Hematopoietic multipotent progenitor cell treated with erythropoietin and hydrocortisone succinate and interleukin-3 and kit ligand, for 4 days (in vitro differentiated cells): ENCODE measurements around the gene BARHL1.

Source experiments
- DNase-seq: peaks from one replicate; pipeline ENCODE4 v3.0.0-alpha.2; 2015

The BARHL1 gene

GRCh38 chr9:132588501-132589147 lies 6.2 kb downstream of the BARHL1 start:
- no peak for DNase-seq

DNA sequence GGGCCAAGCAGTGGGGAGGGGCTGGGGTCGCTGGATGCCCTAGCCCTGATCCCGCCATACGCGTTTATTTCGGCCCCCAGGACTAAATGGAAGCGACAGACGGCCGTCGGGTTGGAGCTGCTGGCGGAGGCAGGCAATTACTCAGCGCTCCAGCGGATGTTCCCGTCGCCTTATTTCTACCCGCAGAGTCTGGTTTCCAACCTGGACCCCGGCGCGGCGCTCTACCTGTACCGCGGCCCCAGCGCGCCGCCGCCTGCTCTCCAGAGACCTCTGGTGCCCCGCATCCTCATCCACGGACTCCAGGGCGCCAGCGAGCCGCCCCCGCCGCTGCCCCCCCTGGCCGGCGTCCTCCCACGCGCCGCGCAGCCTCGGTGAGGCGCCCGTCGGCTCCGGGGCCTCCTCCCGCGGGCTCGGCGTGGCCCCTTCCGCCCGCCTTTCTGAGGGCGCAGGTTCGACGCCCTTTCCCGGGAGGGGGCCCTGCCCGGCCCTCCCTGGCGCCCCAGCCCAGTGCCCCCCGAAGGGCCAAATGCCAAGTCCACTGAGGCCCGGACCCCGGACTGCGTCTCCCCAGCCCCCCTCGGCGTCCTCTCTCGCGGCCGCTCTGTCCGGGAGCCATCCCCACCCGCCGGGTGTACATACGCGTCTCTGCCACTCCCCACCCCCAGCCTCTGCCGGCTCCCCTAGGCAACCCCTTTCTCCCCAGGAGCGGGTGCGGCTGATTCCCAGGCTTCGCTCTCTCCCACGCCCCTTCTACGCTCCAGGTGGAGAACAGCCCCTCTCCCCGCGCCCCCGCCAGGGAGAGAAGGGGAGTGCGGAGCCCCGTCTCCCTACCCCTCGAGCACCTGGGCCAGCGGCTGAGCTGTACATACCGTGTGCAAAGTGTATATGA lies 7.0 kb downstream of the BARHL1 start:
- DNase-seq = no peak

- no peak for DNase-seq
Measured at GRCh38 chr9:132590037-132590317, 7.6 kb downstream of the BARHL1 start.

GRCh38 chr9:132590318-132591182 lies 8.1 kb downstream of the BARHL1 start:
- DNase-seq = no peak

- no peak for DNase-seq
Measured at GRCh38 chr9:132591244-132591643, 8.8 kb downstream of the BARHL1 start.

GRCh38 chr9:132591751-132592314 lies 9.4 kb downstream of the BARHL1 start:
- no peak for DNase-seq

DNA sequence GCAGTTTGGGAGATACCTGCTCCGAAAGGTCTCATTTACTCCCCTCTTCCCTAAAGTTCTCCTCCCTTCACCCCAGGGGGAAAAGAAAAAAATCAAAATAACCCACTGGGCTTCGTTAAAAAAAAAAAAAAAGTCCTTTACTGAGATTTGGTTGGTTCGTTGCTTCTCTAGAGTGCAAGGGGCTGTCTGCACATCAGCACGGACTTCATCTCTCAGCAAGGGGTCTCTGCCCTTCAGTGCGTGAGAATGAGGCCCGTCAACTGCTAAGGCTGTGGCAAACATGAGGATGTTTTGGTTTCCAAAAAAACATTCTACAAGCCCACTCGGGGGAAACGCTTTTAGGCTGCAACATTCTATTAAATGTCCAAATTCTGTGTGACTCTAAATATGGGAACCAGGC lies 10.0 kb downstream of the BARHL1 start:
- no peak for DNase-seq

DNA sequence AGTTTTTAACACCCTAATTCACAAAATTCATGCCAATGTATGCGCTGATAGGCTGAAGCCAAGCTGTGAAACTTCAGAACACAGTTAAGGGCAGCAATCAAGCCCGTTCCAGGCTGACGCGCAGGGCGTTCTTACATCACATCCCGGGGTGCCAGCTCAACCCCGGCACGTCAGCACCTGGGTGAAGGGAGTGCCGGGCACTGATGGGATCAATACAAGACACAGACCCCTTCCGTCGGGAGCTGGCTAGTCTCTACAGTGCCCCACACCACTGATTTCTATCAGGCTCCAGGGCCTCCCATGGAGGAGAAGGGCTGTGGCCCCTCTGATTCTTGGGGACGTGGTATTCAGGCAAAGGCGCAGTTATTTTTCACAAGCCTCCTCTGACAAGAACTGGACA lies 12.0 kb downstream of the BARHL1 start:
- DNase-seq = no peak

DNA sequence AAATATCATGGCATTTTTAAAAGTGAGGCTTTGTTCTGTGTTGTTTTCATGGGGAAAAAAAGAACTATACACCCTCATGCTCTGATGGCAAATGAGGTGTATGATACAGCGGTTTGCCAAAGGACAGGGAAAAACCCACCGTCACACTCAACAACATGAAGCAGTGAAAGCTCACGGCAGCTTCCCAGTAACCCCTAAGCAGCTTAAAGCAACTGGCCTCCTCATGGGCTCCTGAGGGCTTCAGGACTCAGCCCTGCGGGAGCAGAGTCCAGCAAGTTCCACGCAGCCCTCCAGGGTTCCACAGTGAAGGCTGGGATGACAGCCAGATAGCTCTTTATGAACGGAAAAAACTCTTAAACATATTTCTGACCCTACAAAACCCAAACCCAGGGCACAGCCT lies 12.9 kb downstream of the BARHL1 start:
- no peak for DNase-seq

GRCh38 chr9:132596200-132596599 lies 13.8 kb downstream of the BARHL1 start:
- no peak for DNase-seq

DNA sequence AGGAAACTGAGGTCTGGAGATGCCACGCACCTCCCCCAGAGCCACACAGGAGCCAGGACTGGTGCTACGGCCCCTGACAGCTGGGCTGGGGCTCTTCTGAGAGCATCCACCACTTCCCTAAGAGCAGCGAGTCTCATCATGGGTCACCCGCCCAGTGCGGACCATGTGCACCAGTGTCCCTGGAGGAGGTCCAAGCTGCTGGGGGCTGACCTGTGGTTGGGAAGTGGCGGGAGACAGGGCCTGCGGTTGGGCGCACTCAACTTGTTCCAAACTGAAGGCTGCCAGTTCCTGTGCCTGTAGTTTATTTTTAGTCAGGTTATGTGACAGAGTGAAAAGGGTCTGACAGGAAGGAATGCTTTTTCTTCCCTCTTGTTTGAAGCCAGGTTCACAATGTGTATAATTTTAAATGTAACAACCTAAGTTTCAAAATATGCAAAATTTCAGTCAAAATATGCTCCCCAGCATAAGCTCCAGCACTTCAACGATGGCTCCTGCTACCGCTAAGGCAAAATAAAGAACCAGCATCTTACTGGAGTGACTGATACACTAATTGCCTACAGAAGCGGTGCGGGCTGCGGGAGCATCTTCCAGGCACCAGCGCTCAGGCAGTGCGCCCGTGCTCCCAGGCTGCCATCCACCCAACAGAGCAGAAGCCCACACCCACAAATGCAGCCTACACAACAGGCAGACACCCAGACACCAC lies 14.8 kb downstream of the BARHL1 start:
- DNase-seq = peak; percentile 68

GRCh38 chr9:132600326-132600984 lies 18.0 kb downstream of the BARHL1 start:
- DNase-seq = no peak

GRCh38 chr9:132602207-132602606 lies 19.8 kb downstream of the BARHL1 start:
- no peak for DNase-seq

DNA sequence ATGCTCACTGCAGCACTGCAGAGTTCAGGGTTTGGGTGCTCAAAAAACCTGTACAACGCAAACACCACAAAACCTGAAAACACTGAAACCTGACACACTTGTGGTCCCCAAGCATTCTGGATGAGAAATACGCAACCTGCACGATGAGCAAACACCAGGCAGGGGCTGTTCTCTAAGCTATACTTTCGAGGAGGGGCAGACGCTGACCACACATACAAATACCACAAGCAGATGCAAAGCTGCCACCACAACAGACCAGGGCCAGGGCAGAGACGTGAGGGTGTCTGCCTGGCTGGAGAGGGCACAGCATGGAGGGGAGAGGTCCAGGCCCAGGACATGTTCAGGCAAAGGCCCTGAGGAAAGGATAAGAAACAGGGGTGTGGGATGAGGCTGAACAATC lies 23.0 kb downstream of the BARHL1 start:
- no peak for DNase-seq

DNA sequence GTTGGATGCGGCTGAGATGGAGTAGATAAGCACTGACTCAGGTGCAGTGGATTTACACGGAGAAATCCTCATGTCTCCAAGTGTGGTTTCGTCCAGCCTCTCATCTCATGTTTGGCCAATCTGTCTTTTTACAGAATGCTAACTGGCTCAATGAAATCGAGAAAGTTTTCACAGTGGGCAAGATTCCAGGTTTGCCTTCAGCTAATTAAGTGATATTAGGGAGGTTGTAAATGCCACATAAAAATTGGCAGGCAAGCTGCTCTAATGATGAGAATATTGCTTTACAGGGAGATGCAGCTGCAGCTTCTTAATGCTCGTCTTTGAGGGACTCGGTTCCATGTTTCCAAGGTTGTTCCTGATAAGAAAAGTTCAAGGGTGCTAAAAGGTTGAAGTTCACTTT lies 23.7 kb downstream of the BARHL1 start:
- DNase-seq = no peak

DNA sequence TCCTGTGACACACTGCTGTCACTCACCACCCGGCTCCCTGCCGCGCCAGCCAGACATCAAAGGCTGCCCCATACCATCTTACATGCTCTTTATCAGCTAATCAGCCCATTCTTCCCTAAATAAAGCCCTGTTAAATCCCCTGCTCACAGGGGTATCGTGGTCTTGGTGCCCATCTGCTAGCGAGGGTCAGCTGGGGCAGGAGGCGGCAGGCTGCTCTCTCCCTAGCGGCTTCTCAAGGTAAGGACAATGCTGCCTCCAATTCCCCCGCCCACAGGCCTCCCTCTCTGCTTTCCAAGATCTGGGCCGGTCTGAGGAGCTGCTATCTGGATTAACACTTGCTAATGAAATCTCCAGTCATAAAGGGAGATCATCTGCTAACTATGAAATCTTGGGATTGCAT lies 26.8 kb downstream of the BARHL1 start:
- no peak for DNase-seq

DNA sequence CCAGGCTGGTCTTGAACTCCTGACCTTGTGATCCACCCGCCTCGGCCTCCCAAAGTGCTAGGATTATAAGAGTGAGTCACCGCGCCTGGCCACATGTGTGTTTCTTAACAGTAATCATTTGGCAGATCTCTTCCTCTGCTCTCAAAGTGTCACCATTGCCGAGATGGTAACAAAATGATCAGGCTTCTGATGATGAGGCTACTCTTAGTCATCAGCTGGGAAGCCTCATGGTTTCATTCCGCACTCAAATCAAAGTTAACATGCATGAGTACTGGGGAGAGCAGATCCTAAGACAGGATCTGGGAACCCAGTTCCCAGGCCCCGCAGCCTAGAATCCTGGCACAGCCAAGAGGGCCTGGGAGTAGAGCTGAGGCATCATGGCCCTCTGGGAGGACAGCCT lies 27.4 kb downstream of the BARHL1 start:
- DNase-seq = no peak

DNA sequence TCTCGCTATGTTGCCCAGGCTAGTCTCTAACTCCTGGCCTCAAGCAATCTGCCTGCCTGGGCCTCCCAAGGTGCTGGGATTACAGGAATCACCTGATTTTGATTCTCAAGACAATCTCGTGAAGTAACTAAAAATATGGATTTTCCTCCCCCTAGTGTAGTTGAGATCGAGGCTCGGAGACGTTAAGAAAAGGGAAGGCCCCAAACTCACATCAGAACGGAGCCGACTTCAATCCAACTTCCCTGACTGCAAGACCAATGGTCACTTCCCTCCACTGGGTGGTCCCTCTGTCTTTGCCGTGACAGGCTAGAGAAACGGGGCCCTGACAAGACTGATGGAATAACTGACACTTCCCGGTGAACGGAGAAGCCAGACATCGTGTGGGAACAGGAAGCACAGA lies 28.3 kb downstream of the BARHL1 start:
- DNase-seq = no peak

GRCh38 chr9:132614324-132614723 lies 31.9 kb downstream of the BARHL1 start:
- DNase-seq = no peak

- no peak for DNase-seq
Measured at GRCh38 chr9:132615774-132616173, 33.4 kb downstream of the BARHL1 start.

DNA sequence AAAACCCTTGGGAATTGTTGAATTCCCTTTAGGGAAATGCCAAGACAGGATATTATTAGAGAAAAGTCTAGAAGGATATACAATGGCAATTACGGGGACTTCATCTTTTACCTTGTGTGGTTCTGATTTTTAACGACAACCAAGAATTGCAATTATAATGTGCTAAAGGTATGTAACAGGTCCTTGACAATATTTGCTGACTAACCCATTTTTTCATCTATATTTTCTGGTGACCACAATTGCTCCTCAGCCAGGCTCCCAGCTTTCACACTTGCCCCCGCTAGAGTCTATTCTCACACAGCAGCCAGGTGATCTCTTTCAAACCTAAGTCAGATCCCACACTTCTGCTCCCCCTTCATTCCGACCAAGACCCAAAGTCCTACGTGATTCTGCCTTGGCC lies 34.3 kb downstream of the BARHL1 start:
- no peak for DNase-seq

DNA sequence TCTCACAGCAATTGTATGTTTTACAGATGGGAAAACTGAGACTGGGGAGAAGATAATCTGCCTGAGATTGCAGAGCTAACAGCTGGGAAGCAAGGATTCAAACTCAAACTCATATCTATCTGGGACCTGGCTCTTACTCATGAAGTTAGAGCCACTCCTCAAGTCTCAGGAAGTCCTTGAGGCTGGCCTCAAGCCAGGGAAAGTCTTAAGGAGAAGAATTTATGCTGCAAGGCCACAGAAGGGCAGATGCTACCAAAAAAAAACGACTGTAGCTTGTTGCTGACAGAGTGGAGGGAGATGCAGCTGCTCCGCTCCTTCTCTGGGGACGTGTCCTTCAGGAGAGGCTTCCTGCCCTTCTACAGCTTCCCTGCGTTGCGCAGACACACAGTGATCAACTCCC lies 39.8 kb downstream of the BARHL1 start:
- peak; percentile 23 for DNase-seq
